ENCODE measurements around the gene ARL4A. TPM values are rescaled to one million over a fixed set of nuclear protein-coding genes. Genes with fewer than 3 reads are reported as not detected.

ARL4A gene
- total and polyA plus RNA-seq, 2 of the 13 experiments (the other 11 are each of a cell fraction or from before 2014, with no cell fraction given): 10.8 to 25.6 TPM

GRCh38 chr7:12674861-12675260 is 12.6 kb upstream of the ARL4A start (continued):
- TF ChIP-seq ZNF709 (CRISPR knock-in tag; IDR thresholded peaks at IDR 0.05) (no peak), ELF1 (CRISPR knock-in tag; IDR thresholded peaks at IDR 0.05) (no peak), MAFG (CRISPR knock-in tag; IDR thresholded peaks at IDR 0.05) (no peak), ATF2 (CRISPR knock-in tag; IDR thresholded peaks at IDR 0.05) (no peak), ZNF646 (CRISPR knock-in tag; IDR thresholded peaks at IDR 0.05) (0 out of 2 replicates have a peak, but pooled peaks have one; percentile 44), CENPT (CRISPR knock-in tag; IDR thresholded peaks at IDR 0.05; ENCODE audit: low read depth) (no peak), ADNP (CRISPR knock-in tag; IDR thresholded peaks at IDR 0.05) (no peak), ZNF891 (CRISPR knock-in tag; IDR thresholded peaks at IDR 0.05) (no peak), CTCF (CRISPR knock-in tag; IDR thresholded peaks at IDR 0.05) (peak; percentile 75), ZBTB2 (CRISPR knock-in tag; IDR thresholded peaks at IDR 0.05; ENCODE audit: low read depth) (no peak), PRDM4 (CRISPR knock-in tag; IDR thresholded peaks at IDR 0.05; ENCODE audit: borderline replicate concordance) (no peak), ZNF83 (CRISPR knock-in tag; IDR thresholded peaks at IDR 0.05; ENCODE audit: borderline replicate concordance) (no peak), HIVEP1 (CRISPR knock-in tag; IDR thresholded peaks at IDR 0.05) (no peak), MIER2 (CRISPR knock-in tag; IDR thresholded peaks at IDR 0.05) (no peak), ZSCAN12 (CRISPR knock-in tag; IDR thresholded peaks at IDR 0.05) (no peak), KDM1A (CRISPR knock-in tag; IDR thresholded peaks at IDR 0.05) (no peak), ZNF572 (CRISPR knock-in tag; IDR thresholded peaks at IDR 0.05) (no peak), PHF5A (CRISPR knock-in tag; IDR thresholded peaks at IDR 0.05; ENCODE audit: low read depth, unreplicated experiment) (no peak)

Measured in HepG2 (cell line).